ENCODE measurements around the gene WFS1.

Gene WFS1

DNA sequence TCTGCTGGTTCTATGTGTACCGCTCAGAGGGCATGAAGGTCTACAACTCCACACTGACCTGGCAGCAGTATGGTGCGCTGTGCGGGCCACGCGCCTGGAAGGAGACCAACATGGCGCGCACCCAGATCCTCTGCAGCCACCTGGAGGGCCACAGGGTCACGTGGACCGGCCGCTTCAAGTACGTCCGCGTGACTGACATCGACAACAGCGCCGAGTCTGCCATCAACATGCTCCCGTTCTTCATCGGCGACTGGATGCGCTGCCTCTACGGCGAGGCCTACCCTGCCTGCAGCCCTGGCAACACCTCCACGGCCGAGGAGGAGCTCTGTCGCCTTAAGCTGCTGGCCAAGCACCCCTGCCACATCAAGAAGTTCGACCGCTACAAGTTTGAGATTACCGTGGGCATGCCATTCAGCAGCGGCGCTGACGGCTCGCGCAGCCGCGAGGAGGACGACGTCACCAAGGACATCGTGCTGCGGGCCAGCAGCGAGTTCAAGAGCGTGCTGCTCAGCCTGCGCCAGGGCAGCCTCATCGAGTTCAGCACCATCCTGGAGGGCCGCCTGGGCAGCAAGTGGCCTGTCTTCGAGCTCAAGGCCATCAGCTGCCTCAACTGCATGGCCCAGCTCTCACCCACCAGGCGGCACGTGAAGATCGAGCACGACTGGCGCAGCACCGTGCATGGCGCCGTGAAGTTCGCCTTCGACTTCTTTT lies 32.2 kb downstream of the WFS1 start:
- FAIRE-seq, result no peak

DNA sequence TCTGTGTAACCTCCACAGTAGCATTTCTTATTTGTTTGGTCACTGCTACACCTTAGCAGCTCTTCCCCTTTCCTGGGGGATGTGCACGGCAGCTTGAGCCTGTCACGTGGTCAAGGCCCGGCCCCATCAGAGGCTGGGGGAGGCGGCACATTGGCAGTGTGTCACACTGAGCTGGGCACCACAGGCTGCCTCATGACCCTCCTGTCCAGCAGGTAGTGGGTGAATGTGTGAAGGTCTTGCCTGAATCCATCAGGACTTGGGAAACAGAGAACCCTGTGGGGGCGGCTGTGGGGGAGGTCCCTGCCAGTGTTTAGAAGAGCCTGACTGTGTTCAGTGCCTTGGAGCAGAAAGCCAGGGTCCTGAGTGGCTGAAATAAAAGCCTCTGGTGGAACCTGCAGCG lies 33.2 kb downstream of the WFS1 start:
- FAIRE-seq, result no peak

DNA sequence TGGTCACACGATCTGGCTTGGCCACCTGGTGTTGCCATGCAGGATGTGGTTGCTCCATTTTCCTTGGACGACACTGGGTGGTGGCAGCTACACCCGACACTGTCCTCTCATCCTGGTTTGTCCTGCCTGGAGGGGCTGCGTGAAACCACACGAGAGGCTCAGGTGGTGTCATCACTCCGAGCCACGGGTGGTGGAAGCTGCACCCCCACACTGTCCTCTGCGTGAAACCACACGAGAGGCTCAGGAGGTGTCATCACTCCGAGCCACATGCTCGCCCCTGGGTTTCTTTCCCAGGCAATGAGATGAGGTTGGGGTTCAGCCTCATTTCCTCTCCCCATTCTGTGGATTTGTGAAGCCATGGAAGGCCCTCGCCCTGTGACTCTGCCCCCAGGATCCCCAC lies 34.3 kb downstream of the WFS1 start:
- no peak for FAIRE-seq

DNA sequence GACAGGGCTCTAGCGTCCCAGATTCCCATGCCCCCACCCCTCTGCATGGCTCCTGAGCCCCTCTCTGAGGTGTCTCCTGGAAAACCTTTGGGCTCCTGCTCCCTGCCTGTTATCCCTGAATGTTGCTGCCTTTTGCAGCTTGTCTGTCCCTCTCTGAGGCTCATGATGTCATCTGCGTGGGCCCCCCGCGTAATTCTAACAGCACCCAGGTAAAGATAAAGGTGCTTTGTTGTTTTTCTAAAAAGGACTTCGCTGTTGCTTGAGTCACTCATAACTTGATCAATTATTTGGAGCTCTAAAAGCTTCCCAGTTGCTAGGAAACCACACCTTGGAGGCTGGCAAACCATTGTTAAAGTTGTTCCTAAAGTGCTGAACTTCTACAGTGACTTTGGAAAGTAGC lies 36.6 kb downstream of the WFS1 start:
- FAIRE-seq, result no peak

DNA sequence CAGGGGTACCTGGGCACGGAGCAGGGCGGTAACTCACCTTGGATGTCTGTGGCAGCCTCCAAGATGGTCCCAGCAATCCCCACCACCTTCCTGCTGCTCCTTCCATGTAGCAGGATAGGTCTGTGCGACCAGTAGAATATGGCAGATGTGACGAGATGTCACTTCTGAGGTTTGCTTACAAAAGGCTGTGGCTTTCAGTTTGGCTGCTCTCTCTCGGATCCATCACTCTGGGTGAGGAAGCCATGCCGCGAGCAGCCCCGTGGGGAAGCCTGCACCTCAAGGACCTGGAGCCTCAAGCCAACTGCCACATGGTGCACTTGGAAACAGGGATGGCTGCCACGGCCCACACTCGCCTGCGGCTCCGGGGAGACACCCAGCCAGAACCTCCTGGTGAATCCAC lies 37.6 kb downstream of the WFS1 start:
- FAIRE-seq, result no peak

DNA sequence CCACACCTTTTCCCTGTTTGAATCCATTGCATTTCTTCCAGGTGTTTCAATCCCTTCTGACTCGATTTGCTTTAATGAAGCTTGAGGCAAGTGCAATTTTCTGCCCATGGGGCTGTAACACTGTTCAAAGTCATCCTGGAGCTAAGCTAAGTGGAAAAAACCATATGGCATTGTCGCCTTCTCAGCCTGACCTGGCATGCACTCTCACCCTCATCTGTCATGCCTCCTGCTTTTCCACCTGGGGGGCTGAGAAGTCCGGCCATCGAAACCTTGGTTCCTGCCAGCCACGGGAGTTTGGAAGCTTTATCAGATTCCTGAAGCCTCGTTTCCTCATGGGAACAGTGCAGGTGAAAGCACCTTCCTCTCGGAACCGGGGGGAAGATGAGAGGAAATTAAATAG lies 38.2 kb downstream of the WFS1 start:
- no peak for FAIRE-seq

DNA sequence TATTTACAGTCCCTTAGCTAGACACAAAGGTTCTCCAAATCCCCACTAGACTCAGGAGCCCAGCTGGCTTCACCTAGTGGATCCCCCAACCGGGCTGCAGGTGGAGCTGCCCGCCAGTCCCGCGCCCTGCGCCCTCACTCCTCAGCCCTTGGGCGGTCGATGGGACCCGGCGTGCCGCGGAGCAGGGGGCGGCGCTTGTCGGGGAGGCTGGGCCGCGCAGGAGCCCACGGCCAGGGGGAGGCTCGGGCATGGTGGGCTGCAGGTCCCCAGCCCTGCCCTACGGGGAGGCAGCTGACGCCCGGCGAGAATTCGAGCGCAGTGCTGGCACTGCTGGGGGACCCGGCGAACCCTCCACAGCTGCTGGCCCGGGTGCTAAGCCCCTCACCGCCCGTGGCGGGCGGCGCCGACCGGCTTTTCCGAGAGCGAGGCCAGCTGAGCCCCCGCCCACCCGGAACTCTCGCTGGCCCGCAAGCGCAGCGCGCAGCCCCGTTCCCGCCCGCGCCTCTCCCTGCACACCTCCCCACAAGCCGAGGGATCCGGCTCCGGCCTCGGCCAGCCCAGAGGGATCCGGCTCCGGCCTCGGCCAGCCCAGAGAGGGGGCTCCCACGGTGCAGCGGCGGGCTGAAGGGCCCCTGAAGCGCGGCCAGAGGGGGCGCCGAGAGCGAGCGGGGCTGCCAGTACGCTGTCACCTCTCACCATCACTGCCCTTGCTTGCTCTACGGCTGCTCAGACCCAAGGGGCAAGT lies 39.4 kb downstream of the WFS1 start:
- FAIRE-seq, result no peak

DNA sequence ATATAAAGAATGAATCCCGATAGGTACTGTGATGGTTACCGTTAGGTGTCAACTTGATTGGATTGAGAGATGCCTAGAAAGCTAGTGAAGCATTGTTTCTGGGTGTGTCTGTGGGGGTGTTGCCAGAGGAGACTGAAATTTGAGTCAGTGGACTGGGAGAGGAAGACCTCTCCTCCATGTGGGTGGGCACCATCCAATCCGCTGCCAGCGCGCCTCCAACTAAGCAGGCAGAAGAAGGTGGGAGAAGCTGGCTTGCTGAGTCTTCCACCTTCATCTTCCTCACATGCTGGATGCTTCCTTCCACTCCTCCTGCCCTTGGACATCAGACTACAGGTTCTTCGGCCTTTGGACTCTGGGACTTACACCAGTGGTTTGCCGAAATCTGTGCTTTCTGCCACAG lies 40.1 kb downstream of the WFS1 start:
- no peak for FAIRE-seq

DNA sequence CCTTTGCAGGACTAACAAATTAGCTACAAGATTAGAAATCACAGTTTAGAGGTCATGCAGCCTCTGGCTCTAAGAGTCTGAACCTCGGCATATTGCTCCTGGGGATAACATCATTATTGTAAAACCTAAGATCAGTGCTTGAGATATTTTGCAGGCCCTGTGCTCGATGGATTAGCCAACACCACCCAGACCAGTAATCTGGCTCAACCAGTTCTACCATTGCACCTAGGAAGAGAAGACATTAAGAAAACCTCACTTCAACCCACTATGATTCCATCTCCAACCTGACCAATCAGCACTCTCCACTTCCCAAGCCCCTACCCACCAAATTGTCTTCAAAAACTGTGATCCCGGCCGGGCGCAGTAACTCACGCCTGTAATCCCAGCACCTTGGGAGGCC lies 43.6 kb downstream of the WFS1 start:
- FAIRE-seq, result no peak

DNA sequence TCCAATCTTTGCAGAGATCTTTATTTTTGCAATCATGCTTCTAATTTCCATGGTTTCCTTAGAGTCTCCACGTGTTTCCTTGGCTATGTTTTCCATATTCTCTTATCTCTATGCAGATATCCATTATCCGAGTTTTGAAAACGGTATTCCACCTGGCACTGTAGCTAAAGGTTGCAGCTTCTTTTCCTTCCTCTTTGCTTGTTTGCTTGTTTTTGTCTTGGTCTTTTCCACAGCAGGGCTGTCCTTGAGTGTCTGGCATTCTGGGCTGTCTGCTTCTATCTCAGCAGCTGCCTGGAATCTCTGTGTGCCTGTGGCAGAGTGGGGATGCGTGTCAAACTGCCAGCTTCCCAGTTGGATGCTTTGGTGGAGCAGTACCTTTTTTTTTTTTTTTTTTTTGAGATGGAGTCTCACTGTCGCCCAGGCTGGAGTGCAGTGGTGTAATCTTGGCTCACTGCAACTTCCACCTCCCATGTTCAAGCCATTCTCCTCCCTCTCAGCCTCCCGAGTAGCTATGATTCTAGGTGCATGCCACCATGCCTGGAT lies 46.9 kb downstream of the WFS1 start:
- no peak for FAIRE-seq

DNA sequence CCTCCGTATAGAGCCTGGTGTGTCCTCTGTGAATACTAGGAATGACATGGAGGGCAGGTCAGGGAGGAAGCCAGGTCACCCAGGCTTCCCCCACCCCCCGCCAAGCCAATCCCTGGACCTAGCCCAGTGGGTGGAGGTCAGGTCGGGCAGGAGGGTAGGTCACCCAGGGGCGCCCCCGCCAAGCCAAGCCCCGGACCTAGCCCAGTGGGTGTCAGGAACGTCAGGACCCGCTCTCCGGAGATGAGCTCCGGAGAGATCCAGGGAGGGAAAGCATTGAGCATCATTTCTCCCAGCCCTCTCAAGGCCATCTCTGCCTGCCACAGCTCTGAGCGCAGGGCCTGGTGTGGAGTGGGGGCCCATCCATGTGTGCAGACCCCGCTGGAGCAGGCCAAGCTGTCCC lies 48.6 kb downstream of the WFS1 start:
- no peak for FAIRE-seq

DNA sequence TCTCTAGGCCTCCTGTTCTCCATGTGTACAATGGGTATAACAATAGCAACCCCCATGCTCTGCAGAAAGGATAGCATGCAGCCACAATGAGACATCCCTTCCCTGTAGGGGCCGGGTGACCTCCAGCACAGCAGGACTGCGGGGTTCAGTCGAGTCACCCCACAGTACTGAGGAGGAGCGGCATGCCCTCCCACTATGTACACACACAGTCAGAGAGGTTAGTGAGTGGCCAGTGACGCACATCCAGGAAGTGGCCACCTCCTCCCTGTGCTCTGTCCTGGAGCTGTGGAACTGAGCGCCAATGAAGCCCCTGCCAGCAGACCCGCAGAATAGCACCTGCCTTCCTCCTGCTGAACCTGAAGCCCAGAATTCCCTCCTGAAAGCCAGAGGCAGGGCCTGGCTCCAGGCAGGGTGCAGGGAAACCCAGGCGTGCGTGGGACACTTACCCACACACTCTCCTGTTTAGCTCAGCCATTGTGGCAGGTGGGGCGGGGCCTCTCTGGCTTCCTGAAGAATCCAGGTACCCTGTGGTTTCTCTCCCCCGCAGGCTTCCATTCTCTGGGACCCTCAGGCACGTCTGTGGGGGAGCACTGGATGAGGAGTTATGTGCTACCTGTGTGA lies 50.0 kb downstream of the WFS1 start:
- FAIRE-seq, result no peak

DNA sequence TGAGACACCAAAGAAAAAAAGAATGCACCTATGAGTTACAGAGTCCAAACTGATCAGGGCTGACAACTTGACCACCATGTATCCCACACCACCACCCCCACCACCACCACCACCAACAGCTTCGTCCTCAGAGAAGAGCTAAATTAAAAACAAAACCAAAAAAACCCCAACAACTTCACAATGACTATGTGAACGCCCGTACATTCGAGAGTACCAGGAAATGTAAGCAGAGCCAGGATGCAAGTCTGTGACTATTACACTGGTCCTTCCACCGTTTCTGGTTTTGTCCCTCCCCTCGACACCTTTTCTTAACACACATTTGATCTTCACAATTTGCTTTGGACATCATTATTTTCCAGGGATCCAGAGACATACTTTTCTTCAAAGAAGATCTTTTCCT lies 51.0 kb downstream of the WFS1 start:
- no peak for FAIRE-seq

DNA sequence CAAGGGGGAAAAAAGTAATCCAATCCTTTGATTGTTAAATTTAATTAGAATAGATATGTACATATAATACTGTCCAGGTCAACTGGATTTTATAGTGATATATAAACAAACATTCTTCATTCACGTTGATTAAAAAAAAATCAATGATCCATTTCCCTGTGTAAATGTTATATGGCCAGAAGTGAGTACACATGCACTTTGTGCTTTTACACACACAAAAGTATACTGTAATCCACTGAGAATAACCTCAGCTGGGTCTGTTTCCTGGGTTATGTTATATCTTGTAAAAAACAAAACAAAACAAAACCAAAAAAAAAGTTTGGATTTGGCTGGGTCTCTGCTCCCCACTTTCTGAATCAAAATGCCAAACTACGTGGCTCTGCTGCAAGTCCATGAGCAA lies 51.7 kb downstream of the WFS1 start:
- FAIRE-seq, result no peak

DNA sequence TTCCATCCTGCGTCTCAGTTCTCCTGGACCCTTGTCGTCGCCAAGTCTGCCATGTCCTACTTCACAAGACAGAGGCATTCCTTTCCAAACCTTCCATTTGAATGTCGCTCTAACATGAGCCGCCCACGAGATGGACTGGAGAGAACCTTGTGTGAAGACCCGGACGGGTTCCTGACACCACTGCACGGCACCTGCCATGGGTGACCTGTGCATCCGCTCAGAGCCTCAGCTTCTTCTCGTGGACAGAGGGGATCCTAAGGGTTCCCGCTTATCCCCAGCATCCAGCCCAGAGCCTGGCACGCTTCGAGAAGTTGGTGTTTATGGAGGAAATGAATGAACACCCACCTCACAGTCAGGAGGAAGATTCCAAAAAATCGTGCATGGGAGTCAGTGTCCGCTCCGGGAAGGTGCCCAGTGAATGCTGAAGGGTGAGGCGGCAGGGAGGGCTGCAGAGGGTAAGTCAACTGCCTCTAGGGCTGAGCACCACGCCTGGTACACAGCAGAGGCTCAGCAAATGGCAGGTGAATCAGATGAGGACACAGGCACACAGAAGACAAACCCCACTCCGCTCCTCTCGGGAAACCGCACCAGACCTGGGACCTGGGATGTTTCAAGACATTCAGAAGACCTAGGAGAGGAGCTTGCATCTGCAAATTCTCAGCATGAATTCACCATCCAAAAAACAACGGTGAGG lies 52.6 kb downstream of the WFS1 start:
- no peak for FAIRE-seq

DNA sequence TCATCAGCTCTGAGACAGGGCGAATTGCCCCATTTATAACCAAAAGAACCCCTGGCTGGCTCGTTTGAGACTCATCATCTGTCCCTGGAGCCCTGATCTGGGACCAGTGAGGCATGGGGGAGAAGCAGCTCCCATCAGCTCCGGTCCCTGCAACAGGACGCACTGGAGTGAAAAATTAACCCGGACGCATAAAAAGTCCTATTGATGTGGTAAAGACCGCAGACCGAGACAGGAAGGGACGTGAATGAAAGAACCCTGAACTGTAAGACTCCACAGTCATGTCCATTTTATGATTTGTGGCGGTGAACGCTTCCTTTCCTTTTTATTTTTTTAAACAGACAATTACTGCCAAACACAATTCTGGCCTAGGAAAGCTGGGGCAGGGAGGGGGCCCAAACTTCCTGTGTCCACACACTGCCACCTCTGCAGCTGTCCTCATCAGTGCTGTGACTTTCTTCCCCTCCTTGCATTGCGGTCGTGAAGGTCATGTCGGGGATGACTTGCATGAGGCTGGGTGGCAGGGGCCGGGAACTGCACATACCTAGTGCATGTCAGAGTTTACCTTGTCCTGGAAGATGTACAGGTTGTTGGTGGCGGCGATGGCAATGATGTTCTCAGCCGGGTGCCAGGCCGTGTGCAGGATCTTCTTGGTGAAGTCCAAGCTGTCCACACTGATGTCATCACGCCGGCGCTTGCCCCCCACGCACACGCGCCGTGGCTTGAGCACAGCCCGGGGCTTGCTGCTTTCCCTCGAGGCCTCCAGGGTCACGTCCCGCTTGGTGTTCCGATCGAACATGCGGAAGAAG lies 53.3 kb downstream of the WFS1 start:
- FAIRE-seq, result no peak

DNA sequence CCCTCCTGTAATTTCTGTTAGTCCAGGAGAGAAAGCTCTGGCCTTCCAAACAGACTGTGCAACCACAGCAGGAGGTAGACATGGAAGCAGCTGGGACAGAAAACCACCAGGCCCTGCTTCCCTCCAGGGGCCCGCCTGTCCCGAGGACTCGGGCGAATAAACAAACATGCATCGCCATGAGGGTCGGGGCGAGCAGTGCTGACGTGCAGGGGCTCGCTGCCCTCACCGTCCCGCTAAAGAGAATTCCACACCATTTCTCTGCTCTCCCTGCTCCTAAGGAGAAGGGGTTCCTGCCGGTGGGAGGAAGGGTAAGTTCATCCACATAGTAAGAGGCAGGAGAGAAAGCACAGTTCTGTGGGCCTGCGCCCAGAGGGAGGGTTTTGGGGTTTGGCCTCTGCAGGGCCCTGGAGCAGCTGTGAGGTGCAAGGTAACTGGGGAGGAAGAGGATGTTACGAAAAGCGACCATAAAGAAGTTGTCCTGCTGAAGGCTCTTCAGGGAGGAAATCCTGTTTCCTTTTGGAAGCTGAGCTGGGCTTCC lies 54.9 kb downstream of the WFS1 start:
- FAIRE-seq, result no peak

DNA sequence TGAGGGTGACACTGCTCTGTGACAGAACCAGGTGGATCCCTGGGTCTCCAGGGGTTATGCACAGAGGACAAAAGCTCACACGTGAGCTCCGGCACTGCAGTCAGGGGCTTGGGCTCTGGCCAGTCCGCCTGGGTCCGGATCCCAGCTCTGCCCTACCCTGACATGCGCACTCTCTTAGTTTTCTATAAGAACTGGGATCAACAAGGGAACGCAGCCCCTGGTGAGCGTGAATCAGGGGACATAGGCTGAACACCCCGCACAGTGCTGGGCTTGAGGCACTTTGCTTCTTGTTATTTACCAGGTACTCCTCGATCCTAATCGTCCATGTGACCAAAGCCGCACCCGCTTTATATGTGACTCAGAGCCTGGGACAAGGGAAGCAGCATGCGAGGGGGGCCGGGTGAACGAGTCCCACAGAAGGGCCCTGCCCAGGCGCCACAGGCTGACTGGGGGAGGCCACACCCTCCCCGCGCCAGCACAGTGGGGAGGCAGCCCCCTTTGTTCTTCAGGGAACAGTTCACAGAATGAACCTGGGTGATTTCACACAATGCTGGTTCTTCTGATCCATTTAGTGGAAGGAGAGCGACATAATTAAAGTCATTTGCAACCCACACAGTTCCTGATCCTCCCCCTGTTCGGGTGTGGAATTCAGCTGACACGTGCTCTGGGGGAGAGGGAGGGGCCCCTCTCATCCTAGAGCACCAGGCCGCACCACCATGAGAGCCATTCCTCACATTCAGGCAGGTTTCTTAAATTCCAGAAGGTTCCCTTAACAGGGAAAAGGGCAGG lies 55.5 kb downstream of the WFS1 start:
- FAIRE-seq, result no peak

DNA sequence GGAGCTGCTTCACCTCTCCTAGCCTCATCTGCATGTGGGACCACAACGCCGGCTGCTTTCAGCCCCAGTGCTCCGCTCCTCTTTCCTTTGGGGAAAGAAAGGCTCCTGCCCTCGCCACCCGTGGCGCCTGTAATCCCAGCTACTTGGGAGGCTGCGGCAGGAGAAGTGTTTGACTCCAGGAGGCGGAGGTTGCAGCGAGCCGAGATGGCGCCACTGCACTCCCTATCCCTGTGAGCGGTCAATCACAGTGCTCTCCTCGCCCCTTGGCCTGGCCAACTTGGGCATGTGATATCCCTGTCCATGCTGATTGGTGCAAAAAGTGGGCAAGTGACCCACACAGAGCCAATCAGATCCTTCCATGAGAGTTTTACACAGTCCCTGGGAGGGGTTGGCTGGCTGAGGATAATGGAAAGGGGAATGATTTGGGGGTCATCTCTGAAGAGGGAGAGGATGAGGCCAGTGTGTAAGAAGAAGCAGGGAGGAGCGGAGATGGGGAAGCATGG lies 56.2 kb downstream of the WFS1 start:
- no peak for FAIRE-seq

DNA sequence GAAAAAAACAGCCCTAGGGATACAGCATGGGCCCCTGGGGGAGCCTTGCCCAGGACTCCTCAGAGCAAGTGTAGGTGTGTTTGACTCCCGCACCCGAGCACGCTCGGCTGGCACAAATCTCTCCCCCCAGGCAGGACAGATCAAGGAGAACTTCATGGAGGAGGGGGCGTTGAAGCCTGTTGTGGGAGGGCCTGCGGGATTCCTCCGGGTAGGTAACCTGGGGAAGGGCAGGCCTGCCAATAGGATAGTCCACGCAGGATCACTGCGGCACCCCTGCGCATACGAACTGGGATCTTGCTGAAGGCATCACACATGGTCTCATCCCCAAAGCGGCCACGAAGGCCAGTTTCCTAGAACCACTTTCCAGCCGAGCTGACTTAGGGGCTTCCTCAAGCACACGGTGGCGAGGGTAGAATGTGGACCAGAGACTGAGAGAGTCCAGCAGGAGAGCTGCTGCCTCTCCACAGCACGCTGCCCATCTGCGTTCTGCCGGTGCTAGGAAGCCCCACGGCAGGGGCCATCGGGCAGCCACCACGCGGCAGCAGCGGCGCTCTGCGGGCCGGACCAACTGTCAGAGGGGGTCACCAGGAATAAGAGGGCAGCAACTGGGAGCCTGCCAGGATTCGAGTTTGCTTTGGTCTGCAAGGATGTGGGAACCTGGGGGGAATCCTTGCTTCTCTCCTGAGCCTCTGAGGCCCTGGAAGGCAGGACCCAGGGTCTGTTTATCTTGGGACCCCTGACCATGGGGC lies 56.8 kb downstream of the WFS1 start:
- FAIRE-seq, result no peak
